ENCODE results near the gene UBE2L3.
"Not testable (repeated sequence)": the region's sequence is repeated elsewhere in the genome, so short reads cannot be mapped to it uniquely, and the experiment has no call there.

DNA sequence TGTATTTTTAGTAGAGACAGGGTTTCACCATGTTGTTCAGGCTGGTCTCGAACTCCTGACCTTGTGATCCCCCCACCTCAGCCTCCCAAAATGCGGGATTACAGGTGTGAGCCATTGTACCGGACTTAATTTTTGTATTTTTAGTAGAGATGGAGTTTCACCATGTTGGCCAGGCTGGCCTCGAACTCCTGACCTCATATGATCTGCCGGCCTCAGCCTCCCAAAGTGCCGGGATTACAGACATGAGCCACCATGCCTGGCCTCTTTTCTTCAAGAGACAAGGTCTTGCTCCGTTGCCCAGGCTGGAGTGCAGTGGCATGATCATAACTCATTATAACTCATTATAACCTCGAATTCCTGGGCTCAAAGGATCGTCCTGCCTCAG lies 13.1 kb downstream of the UBE2L3 start:
- TF ChIP-seq CEBPB (IDR thresholded peaks at IDR 0.05; ENCODE audit: borderline replicate concordance in 1 of 2, low read depth in 2 of 2, low read length in 2 of 2); ZNF622 (IDR thresholded peaks at IDR 0.05); CREB1 (IDR thresholded peaks at IDR 0.05; ENCODE audit: low read depth); POLR2A (IDR thresholded peaks at IDR 0.05; ENCODE audit: low read depth, low read length); SRF (IDR thresholded peaks at IDR 0.05; ENCODE audit: low read depth in 2 of 2, low read length in 2 of 2); EGR1 (IDR thresholded peaks at IDR 0.05; ENCODE audit: borderline replicate concordance in 1 of 2, low read depth in 2 of 2, low read length in 2 of 2); POLR2AphosphoS5 (IDR thresholded peaks at IDR 0.05; ENCODE audit: low read length); YY1 (IDR thresholded peaks at IDR 0.05; ENCODE audit: low read depth, low read length); CBX5 (IDR thresholded peaks at IDR 0.05; ENCODE audit: low read depth); ESRRA (IDR thresholded peaks at IDR 0.05; ENCODE audit: low read length); NFXL1 (IDR thresholded peaks at IDR 0.05; ENCODE audit: borderline replicate concordance); DPF2 (IDR thresholded peaks at IDR 0.05): not testable (repeated sequence)
- TF ChIP-seq, protein P1, sequence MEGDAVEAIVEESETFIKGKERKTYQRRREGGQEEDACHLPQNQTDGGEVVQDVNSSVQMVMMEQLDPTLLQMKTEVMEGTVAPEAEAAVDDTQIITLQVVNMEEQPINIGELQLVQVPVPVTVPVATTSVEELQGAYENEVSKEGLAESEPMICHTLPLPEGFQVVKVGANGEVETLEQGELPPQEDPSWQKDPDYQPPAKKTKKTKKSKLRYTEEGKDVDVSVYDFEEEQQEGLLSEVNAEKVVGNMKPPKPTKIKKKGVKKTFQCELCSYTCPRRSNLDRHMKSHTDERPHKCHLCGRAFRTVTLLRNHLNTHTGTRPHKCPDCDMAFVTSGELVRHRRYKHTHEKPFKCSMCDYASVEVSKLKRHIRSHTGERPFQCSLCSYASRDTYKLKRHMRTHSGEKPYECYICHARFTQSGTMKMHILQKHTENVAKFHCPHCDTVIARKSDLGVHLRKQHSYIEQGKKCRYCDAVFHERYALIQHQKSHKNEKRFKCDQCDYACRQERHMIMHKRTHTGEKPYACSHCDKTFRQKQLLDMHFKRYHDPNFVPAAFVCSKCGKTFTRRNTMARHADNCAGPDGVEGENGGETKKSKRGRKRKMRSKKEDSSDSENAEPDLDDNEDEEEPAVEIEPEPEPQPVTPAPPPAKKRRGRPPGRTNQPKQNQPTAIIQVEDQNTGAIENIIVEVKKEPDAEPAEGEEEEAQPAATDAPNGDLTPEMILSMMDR (IDR thresholded peaks at IDR 0.05 in 2 of 3, conservative IDR thresholded peaks at IDR 0.05 in 1 of 3; ENCODE audit: control insufficient read depth in 2 of 3, extremely low read depth in 1 of 3, insufficient read depth in 1 of 3, low read depth in 3 of 3, low read length in 3 of 3): not testable (repeated sequence)
- TF ChIP-seq, protein P2, sequence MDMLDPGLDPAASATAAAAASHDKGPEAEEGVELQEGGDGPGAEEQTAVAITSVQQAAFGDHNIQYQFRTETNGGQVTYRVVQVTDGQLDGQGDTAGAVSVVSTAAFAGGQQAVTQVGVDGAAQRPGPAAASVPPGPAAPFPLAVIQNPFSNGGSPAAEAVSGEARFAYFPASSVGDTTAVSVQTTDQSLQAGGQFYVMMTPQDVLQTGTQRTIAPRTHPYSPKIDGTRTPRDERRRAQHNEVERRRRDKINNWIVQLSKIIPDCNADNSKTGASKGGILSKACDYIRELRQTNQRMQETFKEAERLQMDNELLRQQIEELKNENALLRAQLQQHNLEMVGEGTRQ (IDR thresholded peaks at IDR 0.05; ENCODE audit: borderline replicate concordance, low read depth, low read length): not testable (repeated sequence)
